GM23338 (cell line): Measurements from ENCODE around the gene SPRY2. TPM values are rescaled to one million over a fixed set of nuclear protein-coding genes. Genes with fewer than 3 reads are reported as not detected.

ENCODE experiments used
- ATAC-seq: fragments of 200-7000 bp; cut with Tn5 transposase; 3 replicates; pipeline ENCODE4 v1.9.1; 2020
- DNase-seq: peaks from one replicate; pipeline ENCODE4 v3.0.0-alpha.2; 2015; ENCODE audit warnings: low spot score
- H2AFZ ChIP-seq: fragments of 200-600 bp; sonication (generic); 2 replicates; pipeline ENCODE4 v1.8.0; 2016; ENCODE audit warnings: antibody characterized with exemption, mild to moderate bottlenecking, moderate library complexity
- H3F3A ChIP-seq: fragments of 200-600 bp; sonication (generic); replicated peaks from 2 replicates; pipeline ENCODE4 v1.8.0; 2017; ENCODE audit warnings: antibody characterized with exemption, mixed run types, low read depth
- H3K27ac ChIP-seq: fragments of 200-600 bp; sonication (generic); 2 replicates; pipeline ENCODE4 v1.6.1; 2016; ENCODE audit warnings: low read depth
- H3K27me3 ChIP-seq: fragments of 200-600 bp; sonication (generic); 2 replicates; pipeline ENCODE4 v1.8.0; 2016; ENCODE audit warnings: mild to moderate bottlenecking, mixed run types, moderate library complexity; ENCODE audit not compliant: insufficient read depth
- H3K36me3 ChIP-seq: fragments of 200-600 bp; sonication (generic); 2 replicates; pipeline ENCODE4 v1.8.0; 2016; ENCODE audit warnings: mild to moderate bottlenecking; ENCODE audit not compliant: insufficient read depth
- H3K4me1 ChIP-seq: fragments of 200-600 bp; sonication (generic); 2 replicates; pipeline ENCODE4 v1.8.0; 2016; ENCODE audit warnings: mild to moderate bottlenecking, moderate library complexity; ENCODE audit not compliant: insufficient read depth
- H3K4me2 ChIP-seq: fragments of 200-600 bp; sonication (generic); 2 replicates; pipeline ENCODE4 v1.7.1; 2017; ENCODE audit warnings: mixed run types
- H3K4me3 ChIP-seq: fragments of 200-600 bp; sonication (generic); 2 replicates; pipeline ENCODE4 v1.6.1; 2016; ENCODE audit warnings: mixed run types
- H3K79me2 ChIP-seq: fragments of 200-600 bp; sonication (generic); replicated peaks from 2 replicates; pipeline ENCODE4 v1.8.0; 2017; ENCODE audit warnings: mild to moderate bottlenecking; ENCODE audit not compliant: insufficient read depth
- H3K9me2 ChIP-seq: fragments of 200-600 bp; sonication (generic); 2 replicates; pipeline ENCODE4 v1.8.0; 2017; ENCODE audit not compliant: insufficient read depth
- H4K20me1 ChIP-seq: fragments of 200-600 bp; sonication (generic); replicated peaks from 2 replicates; pipeline ENCODE4 v1.8.0; 2017; ENCODE audit warnings: mild to moderate bottlenecking; ENCODE audit not compliant: insufficient read depth
- H3K27ac Mint-ChIP-seq: 2 replicates; pipeline ENCODE4 v1.8.0; 2020; ENCODE audit warnings: inconsistent platforms, mild to moderate bottlenecking, moderate library complexity, mixed read lengths
- H3K27me3 Mint-ChIP-seq: 3 replicates; pipeline ENCODE4 v1.8.0; 2022; ENCODE audit warnings: low read depth, mild to moderate bottlenecking, moderate library complexity, mixed read lengths, inconsistent platforms; ENCODE audit not compliant: insufficient read depth, poor library complexity
- H3K36me3 Mint-ChIP-seq: 3 replicates; pipeline ENCODE4 v1.8.0; 2021; ENCODE audit warnings: low read depth, mild to moderate bottlenecking, inconsistent platforms, moderate library complexity, mixed read lengths
- H3K4me1 Mint-ChIP-seq: 3 replicates; pipeline ENCODE4 v1.8.0; 2020; ENCODE audit warnings: mild to moderate bottlenecking, inconsistent platforms, mixed read lengths
- H3K4me3 Mint-ChIP-seq: 3 replicates; pipeline ENCODE4 v1.8.0; 2021; ENCODE audit warnings: moderate library complexity, mild to moderate bottlenecking, inconsistent platforms, mixed read lengths
- H3K9me3 Mint-ChIP-seq: 3 replicates; pipeline ENCODE4 v1.8.0; 2020; ENCODE audit warnings: moderate library complexity, mild to moderate bottlenecking, inconsistent platforms, mixed read lengths
- CREB1 ChIP-seq: fragments of 250-450 bp; sonication (Bioruptor Pico); IDR thresholded peaks from 2 replicates; pipeline ENCODE4 v1.5.0; 2020; ENCODE audit warnings: low read depth, mild to moderate bottlenecking, moderate library complexity
- CTCF ChIP-seq, 2 experiments: fragments of 200-600 bp in 1 of 2; sonication (generic) in 1 of 2; conservative IDR thresholded peaks; 2 replicates each; pipeline versions ENCODE4 v1.5.1 to v1.6.1; 2016 to 2017; ENCODE audit warnings: antibody characterized with exemption in 2 of 2, low read depth in 2 of 2, mild to moderate bottlenecking in 2 of 2, moderate library complexity in 1 of 2
- ETS1 ChIP-seq: IDR thresholded peaks from 2 replicates; pipeline ENCODE4 v1.6.1; 2016; ENCODE audit warnings: antibody characterized with exemption
- EZH2 ChIP-seq: fragments of 200-600 bp; sonication (generic); IDR thresholded peaks from one replicate; pipeline ENCODE4 v1.8.0; 2017; ENCODE audit warnings: antibody characterized with exemption, mild to moderate bottlenecking, low read depth; ENCODE audit not compliant: unreplicated experiment
- EZH2phosphoT487 ChIP-seq: fragments of 200-600 bp; sonication (generic); IDR thresholded peaks from one replicate; pipeline ENCODE4 v1.8.1; 2018; ENCODE audit warnings: antibody characterized with exemption; ENCODE audit not compliant: unreplicated experiment
- JUNB ChIP-seq: IDR thresholded peaks from one replicate; pipeline ENCODE4 v1.6.1; 2016; ENCODE audit warnings: antibody characterized with exemption; ENCODE audit not compliant: unreplicated experiment
- NANOG ChIP-seq: IDR thresholded peaks from 2 replicates; pipeline ENCODE4 v1.6.1; 2016; ENCODE audit warnings: antibody characterized with exemption, borderline replicate concordance
- POLR2AphosphoS5 ChIP-seq: IDR thresholded peaks from 2 replicates; pipeline ENCODE4 v1.6.1; 2016; ENCODE audit warnings: antibody characterized with exemption, low read depth
- REST ChIP-seq: IDR thresholded peaks from one replicate; pipeline ENCODE4 v1.6.1; 2018; ENCODE audit warnings: antibody characterized with exemption; ENCODE audit not compliant: unreplicated experiment
- STAT1 ChIP-seq: IDR thresholded peaks from one replicate; pipeline ENCODE4 v1.6.1; 2016; ENCODE audit warnings: antibody characterized with exemption; ENCODE audit not compliant: unreplicated experiment
- ZNF114 ChIP-seq: fragments of 250-450 bp; sonication (Bioruptor Pico); IDR thresholded peaks from 2 replicates; pipeline ENCODE4 v1.5.0; 2020; ENCODE audit warnings: mild to moderate bottlenecking, moderate library complexity
- ZNF331 ChIP-seq: fragments of 250-450 bp; sonication (Bioruptor Pico); IDR thresholded peaks from 2 replicates; pipeline ENCODE4 v1.5.0; 2020; ENCODE audit warnings: low read depth, mild to moderate bottlenecking, moderate library complexity
- ZNF462 ChIP-seq: fragments of 250-450 bp; sonication (Bioruptor Pico); IDR thresholded peaks from 2 replicates; pipeline ENCODE4 v1.5.0; 2020; ENCODE audit warnings: mild to moderate bottlenecking, moderate library complexity
- polyA plus RNA-seq: library from polyadenylated mRNA; unstranded; fragments of >200 nt; fragmentation: Nextera tagmentation; extraction: Ambion mirVana; gene quantifications from 2 replicates; pipeline ENCODE4 v1.2.1, GENCODE V29; 2016
- total RNA-seq: library from RNA; depleted of rRNA; stranded (reverse); fragments of >200 nt; shearing (Covaris generic); gene quantifications from 2 replicates; pipeline ENCODE4 v1.2.3, GENCODE V29; 2014

SPRY2 gene
- total and polyA plus RNA-seq, 2 experiments from 2014 or later: 21.5 to 39.1 TPM

GRCh38 chr13:80379245-80379644 lies 38.3 kb upstream of the SPRY2 start (continued):
- no peak for TF ChIP-seq STAT1

- DNase-seq (no peak), ATAC-seq (no peak)
- H3K4me3 ChIP-seq: no peak overlapping the region
- H3K27ac ChIP-seq: no peak overlapping the region
- H3K36me3 Mint-ChIP-seq: no peaks in the 10 kb centered on the region
- H2AFZ ChIP-seq: no peak overlapping the region
- peaks cover 2% of the 10 kb centered on the region for H3K27me3 Mint-ChIP-seq
- H3K4me1 Mint-ChIP-seq: no peaks in the 10 kb centered on the region
- H3F3A ChIP-seq: no peaks in the 10 kb centered on the region
- H3K36me3 ChIP-seq: no peaks in the 10 kb centered on the region
- no peaks in the 10 kb centered on the region for H3K79me2 ChIP-seq
- H3K4me3 Mint-ChIP-seq: no peak overlapping the region
- H3K4me2 ChIP-seq: no peak overlapping the region
- no peaks in the 10 kb centered on the region for H3K4me1 ChIP-seq
- H3K27ac Mint-ChIP-seq: no peak overlapping the region
- H3K27me3 ChIP-seq: no peaks in the 10 kb centered on the region
- no peaks in the 10 kb centered on the region for H4K20me1 ChIP-seq
- H3K9me2 ChIP-seq: no peaks in the 10 kb centered on the region
- no peak for TF ChIP-seq NANOG
- TF ChIP-seq ZNF331: no peak
- TF ChIP-seq EZH2phosphoT487: no peak
- TF ChIP-seq ZNF114 (CRISPR knock-in tag): no peak
- no peak for TF ChIP-seq ZNF462 (CRISPR knock-in tag)
- TF ChIP-seq STAT1: no peak
- no peak for TF ChIP-seq CREB1
- no peak for TF ChIP-seq POLR2AphosphoS5
- TF ChIP-seq JUNB: no peak
- TF ChIP-seq REST: no peak
- TF ChIP-seq CTCF (conservative IDR thresholded peaks at IDR 0.05; ENCODE audit: low read depth in 2 of 2): no peak
- TF ChIP-seq ETS1: no peak
- no peak for TF ChIP-seq EZH2
- no peaks in the 10 kb centered on the region; the same call in 2 of the 3 replicates for H3K9me3 Mint-ChIP-seq
Measured at GRCh38 chr13:80376554-80376953, 35.6 kb upstream of the SPRY2 start.
